Measurements from ENCODE around the gene LBX1.
"Not testable (repeated sequence)": the region's sequence is repeated elsewhere in the genome, so short reads cannot be mapped to it uniquely, and the experiment has no call there.

Gene LBX1

GRCh38 chr10:101202667-101203066 is 26.6 kb downstream of the LBX1 start:
- DNase-seq (ENCODE audit: low spot score): not testable (repeated sequence)

- DNase-seq (ENCODE audit: low spot score): not testable (repeated sequence)
Measured at GRCh38 chr10:101198326-101198977, 30.8 kb downstream of the LBX1 start.

- DNase-seq (ENCODE audit: low spot score): no peak
Measured at GRCh38 chr10:101195921-101196320, 33.3 kb downstream of the LBX1 start.

DNA sequence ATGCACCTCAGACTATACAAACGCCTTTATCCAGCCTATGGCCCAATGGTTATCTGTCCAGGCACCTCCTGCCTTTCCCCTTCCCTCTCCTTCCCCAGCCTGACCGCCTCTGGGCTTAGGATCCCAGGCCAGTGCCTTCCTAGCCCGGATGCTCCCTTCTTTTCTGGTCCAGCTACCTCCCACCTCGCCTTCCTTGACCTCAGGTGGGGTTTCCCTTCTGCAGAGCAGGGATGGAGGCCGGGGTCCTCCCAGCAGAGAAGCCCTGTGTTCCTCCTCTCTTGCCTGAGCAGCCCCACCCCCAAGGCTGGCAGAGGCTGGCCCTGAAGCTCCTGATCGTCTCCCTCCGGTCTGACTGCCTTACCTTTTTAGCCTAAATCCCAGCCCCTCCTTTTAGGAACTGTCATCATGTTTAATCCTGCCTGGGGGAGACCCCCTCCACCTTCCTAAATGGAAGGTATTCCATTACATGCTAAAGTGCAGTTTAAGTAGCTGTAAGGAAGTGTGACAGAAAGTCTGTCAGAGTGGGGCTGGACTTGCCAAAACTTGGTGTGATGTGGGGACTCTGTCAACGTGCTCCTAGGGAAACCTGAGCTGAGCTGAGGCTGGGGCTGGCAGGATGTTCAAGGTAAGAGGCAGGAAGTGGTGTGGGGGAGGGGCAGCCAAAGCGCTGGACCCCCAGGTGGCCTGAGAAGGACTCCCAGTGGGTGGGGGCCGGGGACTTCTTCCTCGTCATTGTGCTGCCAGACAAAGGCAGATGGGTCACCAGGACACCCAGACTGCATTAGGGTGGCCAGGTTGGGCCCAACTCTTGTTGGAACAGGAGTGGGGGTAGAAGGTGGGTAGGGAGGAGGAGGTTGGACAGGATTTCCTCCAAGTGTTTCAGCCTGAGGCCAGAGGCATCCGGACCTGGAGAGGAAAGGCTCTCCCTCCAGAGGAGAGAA is 39.5 kb downstream of the LBX1 start:
- DNase-seq (ENCODE audit: low spot score): no peak

DNA sequence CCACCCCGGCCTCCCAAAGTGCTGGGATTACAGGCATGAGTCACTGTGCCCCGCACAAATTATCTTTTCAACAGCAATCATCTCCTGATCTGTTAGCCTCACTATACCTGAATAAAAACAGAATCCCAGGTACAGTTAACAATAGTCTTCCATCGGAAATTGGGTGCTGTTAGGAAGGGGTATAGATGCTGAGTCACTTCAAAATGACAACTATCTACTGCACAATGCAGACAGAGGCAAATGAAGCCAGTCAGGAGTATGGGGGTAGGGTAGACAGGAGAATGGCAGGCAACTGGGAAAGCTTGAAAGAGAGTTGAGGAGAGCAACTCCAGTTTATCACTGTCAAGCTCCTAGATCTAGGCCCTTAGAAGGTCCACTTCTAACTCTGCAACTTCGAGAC is 40.3 kb downstream of the LBX1 start:
- DNase-seq (ENCODE audit: low spot score): no peak

- DNase-seq (ENCODE audit: low spot score): no peak
Measured at GRCh38 chr10:101183458-101184183, 45.6 kb downstream of the LBX1 start.

DNA sequence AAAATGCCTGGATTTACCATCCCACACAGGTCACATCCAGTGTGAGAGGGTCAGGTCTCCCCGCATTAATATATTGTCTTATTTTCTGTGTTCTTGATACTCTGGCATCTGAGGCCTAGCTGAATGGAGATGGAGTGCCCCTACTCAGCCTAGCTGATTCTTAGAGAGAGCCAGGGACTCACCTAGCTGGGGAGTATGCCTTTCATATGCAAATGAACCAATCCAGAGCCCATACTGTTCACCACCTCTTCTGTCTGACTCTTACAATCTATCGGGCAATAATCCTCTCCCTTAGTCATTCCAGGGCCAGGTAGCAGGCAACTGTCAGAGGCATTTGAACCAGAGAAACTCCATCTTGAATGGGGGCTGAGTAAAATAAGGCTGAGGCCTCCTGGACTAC is 46.3 kb downstream of the LBX1 start:
- no peak for DNase-seq (ENCODE audit: low spot score)
